Peyer's patch (tissue), 4 donors: Measurements from ENCODE around the gene CXCL6.

Experiments used
- CTCF ChIP-seq, 6 experiments: fragments of 450-650 bp in 4 of 6; fragments of 200-600 bp in 2 of 6; sonication (generic) in 1 of 6; IDR thresholded peaks; one replicate each; pipeline ENCODE4 v1.5.1; 2017 to 2019; ENCODE audit warnings: antibody characterized with exemption in 6 of 6, mild to moderate bottlenecking in 3 of 6, moderate library complexity in 1 of 6
- POLR2A ChIP-seq, 2 donors: fragments of 450-650 bp; IDR thresholded peaks; one replicate each; pipeline ENCODE4 v1.5.1; 2017; ENCODE audit warnings: antibody characterized with exemption in 2 of 2, mild to moderate bottlenecking in 2 of 2, moderate library complexity in 2 of 2

- TF ChIP-seq POLR2A (IDR thresholded peaks at IDR 0.05) (no peak), CTCF (IDR thresholded peaks at IDR 0.05) (no peak)
Measured at GRCh38 chr4:73871511-73872310, 35.2 kb downstream of the CXCL6 start.
